ENCODE results near the gene GLB1L.
"Not testable (repeated sequence)": the region's sequence is repeated elsewhere in the genome, so short reads cannot be mapped to it uniquely, and the experiment has no call there.

Gene GLB1L

GRCh38 chr2:219279916-219280516, 34.8 kb upstream of the GLB1L start:
- DNase-seq = no peak

DNA sequence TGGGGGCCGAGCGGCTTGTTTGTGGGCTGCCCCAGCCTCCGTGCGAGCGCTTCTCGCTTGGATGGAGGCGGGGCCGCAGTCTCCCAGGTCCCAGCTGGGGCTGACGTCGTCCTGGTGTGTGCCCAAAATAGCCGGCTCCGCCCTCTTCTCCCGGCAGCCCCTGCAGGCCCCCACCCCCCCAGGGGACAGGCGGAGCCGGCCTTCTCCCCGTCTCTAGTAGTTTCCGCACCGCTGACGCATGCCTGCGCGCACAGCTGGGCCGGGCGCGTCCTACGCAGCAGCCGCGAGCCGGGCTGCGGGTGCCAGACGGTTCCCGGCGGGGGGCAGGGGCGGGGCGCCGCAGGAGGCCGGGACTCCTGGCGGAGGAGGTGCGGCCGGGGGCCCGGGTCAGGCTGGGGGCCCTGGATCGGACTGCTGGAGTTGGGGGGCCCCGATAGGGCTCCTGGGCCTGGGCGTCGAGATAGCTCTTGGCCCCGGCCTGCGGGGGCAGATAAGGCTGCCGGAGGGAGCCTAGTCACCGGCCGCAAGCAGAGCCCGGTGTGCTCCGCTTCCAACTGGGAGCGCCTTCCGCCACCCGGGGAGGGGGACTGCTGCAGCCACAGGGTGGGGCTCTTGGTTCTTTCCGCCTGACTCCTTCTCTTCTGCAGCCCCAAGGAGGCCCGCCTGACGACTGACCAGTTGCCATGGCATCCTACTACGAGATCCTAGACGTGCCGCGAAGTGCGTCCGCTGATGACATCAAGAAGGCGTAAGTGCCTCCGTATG, 34.1 kb upstream of the GLB1L start, which contains the start of gene DNAJB2:
Gene DNAJB2 (plus strand): TSS at position 216 of the 765 bp plus-strand sequence. CDS start 468 bp downstream, at position 684.
- DNase-seq = peak; percentile 99

DNA sequence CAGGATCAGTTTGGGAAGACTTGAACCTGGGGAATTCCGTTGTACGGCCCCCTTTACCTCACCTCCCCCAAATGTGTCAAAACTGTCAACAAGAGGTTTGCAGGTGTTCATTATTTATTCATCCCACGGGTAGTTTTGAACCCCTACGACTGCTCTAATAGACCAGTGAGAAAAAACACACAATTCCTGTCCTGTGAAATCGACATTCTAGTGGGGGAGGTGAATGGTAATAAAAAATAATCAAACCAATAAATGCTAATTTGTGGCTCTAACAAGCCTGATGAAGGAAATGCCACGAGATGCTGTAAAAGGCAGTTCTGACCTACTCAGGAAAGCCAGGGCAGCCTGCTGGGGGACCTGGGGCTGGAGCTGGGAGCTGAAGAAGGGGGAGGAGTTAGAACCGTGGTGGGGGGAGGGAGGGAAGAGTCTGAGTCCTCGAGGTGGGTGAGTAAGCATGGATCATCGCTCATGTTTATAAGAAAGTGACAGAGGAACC, 33.5 kb upstream of the GLB1L start:
- no peak for DNase-seq

DNA sequence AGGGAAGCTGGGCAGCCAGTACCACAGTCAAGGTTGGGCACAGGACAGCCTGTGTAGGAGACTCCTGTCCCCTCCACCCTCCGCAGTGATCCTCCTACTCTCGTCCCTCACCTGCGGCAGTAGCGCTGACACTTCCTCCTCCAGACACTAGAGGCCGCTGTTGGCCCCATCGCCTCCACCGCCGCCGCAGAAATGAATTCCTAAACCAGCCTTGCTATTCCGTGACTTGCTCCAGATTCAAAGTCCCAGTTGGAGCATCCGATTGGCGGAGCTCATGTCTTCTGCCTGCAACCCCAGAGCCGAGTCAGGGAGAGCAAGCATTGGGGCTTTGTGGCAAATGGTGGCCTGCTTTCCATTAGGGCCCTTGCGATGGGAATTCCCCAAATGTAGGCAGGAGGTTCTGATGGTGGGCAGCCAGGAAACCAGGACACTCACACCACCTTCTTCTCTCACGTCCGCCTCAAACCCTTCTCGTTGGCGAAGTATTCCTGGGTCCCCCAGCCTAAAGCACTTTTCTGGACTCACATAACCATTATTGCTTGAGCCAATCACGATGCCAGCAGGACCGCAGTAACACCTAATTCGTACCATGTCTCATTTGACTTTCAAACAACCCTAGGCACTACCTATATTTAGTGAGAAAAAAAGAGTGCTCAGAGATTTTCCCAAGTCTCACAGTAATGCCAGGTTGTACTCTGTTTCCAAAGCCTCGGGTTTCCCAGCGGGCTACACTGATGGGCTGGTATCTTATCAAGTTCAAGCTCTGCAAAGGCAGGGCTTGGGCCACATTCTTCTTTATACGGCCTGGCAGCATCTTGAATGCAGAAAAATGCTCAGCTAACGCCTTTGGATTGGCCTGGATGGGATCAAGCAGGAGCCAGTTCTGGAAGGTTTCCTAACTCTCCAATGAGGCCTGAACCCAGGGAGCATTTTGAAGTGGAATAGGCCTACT, 32.7 kb upstream of the GLB1L start:
- DNase-seq = peak; percentile 86

DNA sequence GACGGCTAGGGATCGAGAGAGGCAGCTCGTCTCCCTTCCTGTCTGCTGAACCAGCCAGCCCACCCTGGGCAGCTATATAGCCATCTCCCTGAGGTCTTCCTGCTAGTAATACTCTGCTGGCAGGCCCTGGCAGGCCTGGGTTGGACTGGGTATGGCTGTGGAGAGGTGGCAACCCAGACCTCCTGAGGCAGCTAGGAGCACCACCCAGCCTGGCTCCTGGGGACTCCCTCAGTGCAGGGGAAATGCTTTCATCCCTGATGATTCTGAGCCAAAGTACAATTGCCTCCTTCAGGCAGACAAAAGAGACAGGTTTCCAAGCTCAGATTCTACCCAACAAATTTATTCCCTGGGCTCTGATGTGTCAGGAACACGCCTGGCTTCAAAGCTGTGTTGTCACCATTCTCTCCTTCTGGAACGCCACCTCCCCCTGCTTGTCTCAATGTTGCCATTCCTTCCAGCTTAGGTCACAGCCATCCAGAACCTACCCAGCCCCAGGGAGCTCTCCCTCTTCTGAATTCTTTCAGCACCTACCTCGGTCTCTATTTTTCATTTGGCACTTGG, 29.2 kb upstream of the GLB1L start:
- DNase-seq = no peak

DNA sequence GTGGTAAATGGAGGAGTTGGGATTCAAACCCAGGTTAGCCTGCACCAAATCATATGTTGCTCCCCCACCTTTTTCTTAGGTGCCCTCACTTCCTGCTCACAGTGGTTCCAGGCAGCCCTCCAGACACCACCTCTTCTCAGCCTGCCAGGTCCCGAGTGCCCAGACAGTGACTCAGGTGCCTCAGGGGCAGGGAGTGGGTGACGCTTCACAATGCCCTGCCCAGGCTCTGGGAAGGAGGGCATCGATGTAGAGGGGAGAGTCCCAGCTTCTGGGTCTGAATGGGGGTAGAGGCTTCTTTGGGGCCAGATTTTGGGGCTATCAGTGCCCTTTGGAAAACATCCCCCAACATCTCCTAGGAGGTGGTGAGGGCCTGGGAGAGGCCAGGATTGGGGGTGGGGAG, 28.7 kb upstream of the GLB1L start:
- DNase-seq = no peak

GRCh38 chr2:219272995-219273394, 27.8 kb upstream of the GLB1L start:
- DNase-seq = no peak

- DNase-seq = no peak
Measured at GRCh38 chr2:219272356-219272755, 27.1 kb upstream of the GLB1L start.

DNA sequence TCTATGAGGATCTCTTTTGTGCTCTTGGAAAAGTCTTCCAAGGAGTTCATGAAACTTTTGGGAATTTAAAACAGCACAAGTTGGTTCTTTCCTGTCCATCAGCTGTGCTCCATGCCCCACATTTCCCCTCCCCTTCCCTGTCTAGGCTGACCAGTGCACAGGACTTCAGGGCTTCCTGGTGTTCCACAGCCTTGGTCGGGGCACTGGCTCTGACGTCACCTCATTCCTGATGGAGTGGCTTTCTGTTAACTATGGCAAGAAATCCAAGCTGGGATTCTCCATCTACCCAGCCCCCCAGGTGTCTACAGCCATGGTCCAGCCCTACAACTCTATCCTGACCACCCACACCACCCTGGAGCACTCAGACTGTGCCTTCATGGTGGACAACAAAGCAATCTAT, 25.8 kb upstream of the GLB1L start:
- no peak for DNase-seq

GRCh38 chr2:219270055-219270372, 24.8 kb upstream of the GLB1L start:
- DNase-seq = no peak

GRCh38 chr2:219269362-219270054, 24.3 kb upstream of the GLB1L start:
- no peak for DNase-seq

DNA sequence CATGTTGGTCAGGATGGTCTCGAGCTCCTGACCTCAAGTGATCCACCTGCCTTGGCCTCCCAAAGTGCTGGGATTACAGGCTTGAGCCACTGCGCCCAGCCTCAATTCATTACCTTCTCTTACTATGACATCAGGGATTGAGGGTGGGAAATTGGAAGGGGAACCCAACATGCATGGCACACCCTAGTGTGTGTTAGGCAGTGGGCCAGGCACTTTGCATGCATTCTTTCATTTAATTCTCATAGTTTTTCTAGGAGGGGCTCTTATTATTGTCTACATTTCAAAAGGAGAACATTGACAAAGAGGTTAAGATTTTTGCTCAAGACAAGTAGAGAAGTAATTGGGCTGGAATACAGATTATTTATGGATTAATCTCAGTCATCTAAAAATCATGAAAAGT, 23.1 kb upstream of the GLB1L start:
- no peak for DNase-seq

GRCh38 chr2:219266886-219267285, 21.6 kb upstream of the GLB1L start:
- no peak for DNase-seq

DNA sequence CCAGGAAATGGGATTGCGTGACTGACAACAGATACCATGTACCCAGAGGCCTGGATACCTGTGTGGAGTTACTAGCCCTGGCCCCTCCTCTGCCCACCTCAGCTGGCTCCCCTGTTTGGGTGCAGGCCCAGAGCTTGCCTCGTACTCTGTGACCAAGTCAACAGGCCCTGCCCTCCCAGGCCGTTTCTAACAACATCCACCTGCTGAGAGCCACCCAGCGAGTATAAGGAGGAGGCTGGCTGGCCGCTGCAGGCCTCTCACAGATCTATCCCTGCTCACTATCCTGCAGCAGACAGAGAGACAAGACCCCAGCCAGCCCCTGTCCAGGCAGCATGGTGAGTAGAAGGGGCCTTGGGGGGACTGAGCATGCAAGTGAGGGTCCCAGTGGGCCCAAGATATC, 21.0 kb upstream of the GLB1L start:
- no peak for DNase-seq

DNA sequence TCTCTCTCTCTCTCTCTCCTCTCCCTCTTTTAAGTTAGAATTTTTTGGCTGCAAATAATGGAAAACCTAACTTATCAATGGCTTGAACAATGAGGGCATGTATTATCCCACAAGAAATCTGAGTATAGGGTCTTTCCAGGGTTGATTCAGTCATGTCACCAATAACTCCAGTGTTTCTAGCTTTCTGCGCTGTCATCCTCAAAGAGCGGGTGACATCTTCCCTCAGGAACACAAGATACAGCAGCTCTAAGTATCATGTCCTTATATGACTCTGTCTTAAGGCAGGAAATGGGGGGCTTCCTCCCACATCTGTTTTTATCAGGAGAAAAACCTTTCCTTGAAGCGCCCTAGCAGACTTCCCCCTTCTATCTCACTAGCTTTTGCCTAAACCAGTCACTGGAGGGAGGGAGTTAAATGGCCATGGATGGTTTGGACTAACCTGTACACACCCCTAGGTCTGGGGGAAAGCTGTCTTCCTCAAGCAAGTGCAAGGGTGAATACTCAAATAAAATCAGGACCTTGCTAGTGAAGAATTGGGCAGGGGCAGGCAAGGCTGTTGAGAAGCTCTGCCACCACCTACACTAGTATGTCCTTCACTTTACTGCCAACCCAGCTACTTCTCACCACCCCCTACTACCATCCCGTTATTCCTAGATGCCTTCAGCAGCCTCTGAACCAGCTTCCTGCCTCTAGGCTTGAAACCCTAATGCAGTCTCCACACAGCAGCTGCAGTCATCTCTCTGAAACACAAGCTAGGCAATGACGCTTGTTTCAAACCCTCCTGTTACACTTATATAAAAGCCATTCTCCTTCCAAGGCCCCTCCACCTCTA, 16.0 kb upstream of the GLB1L start:
- DNase-seq = no peak

- DNase-seq = not testable (repeated sequence)
Measured at GRCh38 chr2:219258942-219259341, 13.7 kb upstream of the GLB1L start.

GRCh38 chr2:219254590-219255201, 9.5 kb upstream of the GLB1L start:
- DNase-seq = no peak

DNA sequence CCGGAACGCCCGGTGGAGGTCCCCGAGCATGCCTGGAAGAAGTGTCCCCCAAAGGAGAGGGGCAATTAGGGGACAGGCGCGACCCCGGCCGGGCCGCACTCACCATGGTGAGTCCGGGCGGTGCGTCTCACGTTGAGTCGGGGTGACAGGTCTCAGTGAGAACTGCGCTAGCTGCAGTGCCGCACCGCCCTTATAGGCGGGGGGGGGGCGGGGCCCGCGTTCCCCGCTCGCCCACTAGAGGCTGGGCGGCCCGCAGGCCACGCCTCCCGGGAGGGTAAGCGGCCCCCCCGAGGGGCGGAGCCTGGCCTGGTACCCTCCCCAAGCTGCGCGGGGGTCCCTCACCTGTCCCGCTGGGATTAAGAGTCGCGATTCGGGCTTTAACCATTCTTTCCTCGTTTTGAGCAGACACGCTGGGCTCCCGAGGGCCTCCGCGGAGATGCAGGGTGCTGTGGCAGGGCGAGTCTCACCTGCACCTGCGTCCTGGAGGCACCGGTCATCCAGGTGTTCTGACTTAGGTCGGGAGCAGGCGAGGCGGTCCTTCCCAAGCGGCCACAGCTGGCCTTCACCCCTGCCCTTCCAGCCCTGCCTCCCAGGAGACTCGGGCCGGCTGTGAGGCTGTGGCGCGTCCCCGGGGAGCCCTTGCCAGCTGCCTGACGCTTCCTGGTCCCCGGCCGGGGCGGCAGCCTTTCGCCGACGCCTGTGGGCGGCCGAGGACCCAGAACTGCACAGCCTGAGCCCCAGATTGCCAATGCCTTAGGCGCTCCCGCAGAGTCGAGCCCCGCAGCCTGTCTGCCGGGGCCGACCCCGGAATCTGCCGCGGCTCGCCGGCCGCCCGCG, 8.7 kb upstream of the GLB1L start, which contains the start of gene TUBA4A:
Gene TUBA4A (minus strand): TSS at position 166 of the 837 bp plus-strand sequence. CDS start 60 bp downstream, at position 106.
- peak; percentile 68 for DNase-seq

- DNase-seq = peak; percentile 45
Measured at GRCh38 chr2:219252900-219253752, 7.9 kb upstream of the GLB1L start, which contains the start of gene TUBA4B. Gene TUBA4B, plus strand, starts transcription at chr2:219253243. Its CDS starts 165 bp downstream, at chr2:219253408.
